ENCODE data around the gene ATF3.

GRCh38 chr1:212622906-212623305 lies 14.3 kb downstream of the ATF3 start:
- TF ChIP-seq CTCF (IDR thresholded peaks at IDR 0.05; ENCODE audit: poor library complexity, severe bottlenecking) = no peak
- TF ChIP-seq POLR2AphosphoS5 (IDR thresholded peaks at IDR 0.05) = no peak
- TF ChIP-seq TAF1 (IDR thresholded peaks at IDR 0.05; ENCODE audit: low read depth) = no peak
